Nephron progenitor cell (in vitro differentiated cells): ENCODE measurements around the gene LAMB3.

Experiments
- DNase-seq: peaks from one replicate; pipeline ENCODE4 v3.0.0; 2021
- H3K27ac Mint-ChIP-seq: 2 replicates; pipeline ENCODE4 v1.8.0; 2021; ENCODE audit warnings: mild to moderate bottlenecking, moderate library complexity, mixed read lengths
- H3K27me3 Mint-ChIP-seq: 2 replicates; pipeline ENCODE4 v1.8.0; 2021; ENCODE audit warnings: mild to moderate bottlenecking, low read depth, mixed read lengths; ENCODE audit not compliant: poor library complexity
- H3K36me3 Mint-ChIP-seq: 2 replicates; pipeline ENCODE4 v1.8.0; 2021; ENCODE audit warnings: low read depth, mixed read lengths
- H3K4me1 Mint-ChIP-seq: 2 replicates; pipeline ENCODE4 v1.8.0; 2021; ENCODE audit warnings: mixed read lengths
- H3K4me3 Mint-ChIP-seq: 2 replicates; pipeline ENCODE4 v1.8.0; 2021; ENCODE audit warnings: mild to moderate bottlenecking, moderate library complexity, mixed read lengths
- H3K9me3 Mint-ChIP-seq: 2 replicates; pipeline ENCODE4 v1.8.0; 2021; ENCODE audit warnings: mild to moderate bottlenecking, moderate library complexity, mixed read lengths
- TF ChIP-seq, protein P1 (sequence below): fragments of 200-600 bp; sonication (generic); IDR thresholded peaks from 2 replicates; pipeline ENCODE4 v1.5.0; 2021; ENCODE audit warnings: antibody characterized with exemption

LAMB3 gene

DNA sequence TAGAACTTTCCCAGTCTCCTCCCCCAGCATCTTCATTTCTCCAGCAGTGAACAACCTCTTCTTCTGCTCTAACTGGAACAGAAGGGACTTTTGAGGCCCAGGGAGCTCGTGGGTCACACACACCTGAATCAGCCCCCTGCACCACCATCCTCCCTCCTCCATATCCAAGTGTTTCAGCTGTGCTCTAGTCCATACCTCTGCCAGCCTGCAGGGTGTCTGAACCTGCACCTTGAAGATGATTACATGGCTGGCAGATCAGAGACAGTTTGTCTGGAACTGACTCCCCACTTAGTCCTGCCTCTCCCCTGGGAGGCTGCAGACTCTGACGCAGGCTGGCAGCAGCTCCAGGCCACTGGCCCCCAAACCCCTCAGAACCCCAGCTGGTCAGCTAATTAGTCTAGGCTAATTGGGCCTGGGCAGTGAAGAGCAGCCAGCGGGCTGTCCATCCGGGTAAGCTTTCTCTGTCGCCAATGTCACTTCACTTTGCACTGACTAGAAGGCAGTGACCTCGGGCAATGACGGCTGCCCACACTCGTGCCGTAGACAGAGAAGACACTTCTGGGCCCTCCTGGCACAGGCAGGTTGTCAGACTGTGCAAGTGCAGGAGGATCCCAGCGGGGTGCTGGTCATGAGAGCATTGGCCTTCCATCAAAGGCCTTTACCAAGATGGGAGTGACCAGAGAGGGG, 56.5 kb downstream of the LAMB3 start:
- Mint-ChIP-seq H3K9me3 (no peaks in the 10 kb centered on the region), H3K4me3 (no peak overlapping the region), H3K36me3 (no peaks in the 10 kb centered on the region), H3K27me3 (peaks cover 50% of the 10 kb centered on the region), H3K27ac (no peak overlapping the region), H3K4me1 (peaks cover 25% of the 10 kb centered on the region)
- no peak for DNase-seq
- TF ChIP-seq, protein P1, sequence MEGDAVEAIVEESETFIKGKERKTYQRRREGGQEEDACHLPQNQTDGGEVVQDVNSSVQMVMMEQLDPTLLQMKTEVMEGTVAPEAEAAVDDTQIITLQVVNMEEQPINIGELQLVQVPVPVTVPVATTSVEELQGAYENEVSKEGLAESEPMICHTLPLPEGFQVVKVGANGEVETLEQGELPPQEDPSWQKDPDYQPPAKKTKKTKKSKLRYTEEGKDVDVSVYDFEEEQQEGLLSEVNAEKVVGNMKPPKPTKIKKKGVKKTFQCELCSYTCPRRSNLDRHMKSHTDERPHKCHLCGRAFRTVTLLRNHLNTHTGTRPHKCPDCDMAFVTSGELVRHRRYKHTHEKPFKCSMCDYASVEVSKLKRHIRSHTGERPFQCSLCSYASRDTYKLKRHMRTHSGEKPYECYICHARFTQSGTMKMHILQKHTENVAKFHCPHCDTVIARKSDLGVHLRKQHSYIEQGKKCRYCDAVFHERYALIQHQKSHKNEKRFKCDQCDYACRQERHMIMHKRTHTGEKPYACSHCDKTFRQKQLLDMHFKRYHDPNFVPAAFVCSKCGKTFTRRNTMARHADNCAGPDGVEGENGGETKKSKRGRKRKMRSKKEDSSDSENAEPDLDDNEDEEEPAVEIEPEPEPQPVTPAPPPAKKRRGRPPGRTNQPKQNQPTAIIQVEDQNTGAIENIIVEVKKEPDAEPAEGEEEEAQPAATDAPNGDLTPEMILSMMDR: no peak

DNA sequence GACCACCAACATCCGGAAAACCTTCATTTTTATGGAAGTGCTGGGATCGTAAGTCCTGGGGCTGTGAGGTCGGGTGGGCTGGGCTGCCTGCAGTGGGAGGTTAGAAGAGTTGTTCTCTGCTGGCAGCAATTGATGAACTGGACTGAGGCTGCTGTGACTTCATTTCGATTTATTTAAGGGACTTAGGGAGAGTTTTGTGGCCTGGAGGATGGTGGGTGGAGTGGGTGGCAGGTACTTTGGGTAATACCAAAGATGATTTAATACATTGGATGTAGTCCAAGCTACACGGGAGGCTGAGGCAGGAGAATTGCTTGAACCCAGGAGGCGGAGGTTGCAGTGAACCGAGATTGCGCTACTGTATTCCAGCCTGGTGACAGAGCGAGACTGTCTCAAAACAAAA, 57.2 kb downstream of the LAMB3 start:
- TF ChIP-seq, protein P1: no peak
- DNase-seq: no peak
- no peaks in the 10 kb centered on the region for H3K9me3 Mint-ChIP-seq
- H3K36me3 Mint-ChIP-seq: no peaks in the 10 kb centered on the region
- H3K4me3 Mint-ChIP-seq: no peak overlapping the region
- H3K27ac Mint-ChIP-seq: peak overlapping the region; percentile 61
- peaks cover 30% of the 10 kb centered on the region for H3K4me1 Mint-ChIP-seq
- H3K27me3 Mint-ChIP-seq: peaks cover 47% of the 10 kb centered on the region

DNA sequence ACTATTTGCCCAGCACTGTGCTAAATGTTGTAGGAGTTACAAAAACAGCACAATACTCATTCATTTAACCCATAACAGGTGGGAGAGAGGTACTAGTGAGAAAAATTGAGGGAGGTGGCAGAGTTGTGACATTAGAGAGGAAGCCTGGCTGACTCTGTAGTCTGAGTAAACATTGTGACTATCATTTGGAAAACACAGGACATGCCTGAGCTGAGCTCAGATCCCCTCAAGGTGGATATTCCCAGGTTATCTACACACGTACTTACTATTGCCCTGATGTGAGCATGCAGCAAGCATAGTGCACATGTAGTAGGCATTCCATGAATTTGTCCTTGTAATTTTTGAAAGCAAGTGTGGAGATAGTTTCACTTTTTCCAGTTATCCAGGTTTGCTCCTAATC, 57.8 kb downstream of the LAMB3 start:
- Mint-ChIP-seq H3K4me3 (no peak overlapping the region), H3K4me1 (peaks cover 33% of the 10 kb centered on the region), H3K27me3 (peaks cover 41% of the 10 kb centered on the region), H3K36me3 (no peaks in the 10 kb centered on the region), H3K9me3 (no peaks in the 10 kb centered on the region), H3K27ac (no peak overlapping the region)
- no peak for DNase-seq
- TF ChIP-seq, protein P1: no peak

DNA sequence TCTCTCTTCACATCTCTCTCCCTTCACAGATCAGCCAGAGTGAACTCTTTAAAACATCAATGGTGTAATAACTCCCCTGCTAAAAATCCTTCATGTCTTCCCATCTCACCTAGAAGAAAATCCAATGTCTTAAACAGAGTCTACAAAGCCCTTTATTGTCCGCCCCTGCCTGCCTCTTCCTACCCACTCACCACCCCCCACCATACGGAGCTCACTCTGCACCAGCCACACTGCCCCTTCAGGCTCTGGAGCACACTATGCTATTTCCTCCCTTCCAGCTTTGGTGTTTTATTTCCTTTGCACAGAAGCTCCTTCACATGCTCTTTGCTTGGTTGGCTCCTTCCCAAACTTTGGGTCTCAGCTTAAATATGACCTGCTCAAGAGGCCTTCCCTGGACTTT, 58.5 kb downstream of the LAMB3 start:
- no peak overlapping the region for H3K4me3 Mint-ChIP-seq
- peaks cover 33% of the 10 kb centered on the region for H3K4me1 Mint-ChIP-seq
- no peaks in the 10 kb centered on the region for H3K36me3 Mint-ChIP-seq
- DNase-seq: no peak
- H3K9me3 Mint-ChIP-seq: no peaks in the 10 kb centered on the region
- H3K27ac Mint-ChIP-seq: peak overlapping the region; percentile 30
- TF ChIP-seq, protein P1: no peak
- peaks cover 40% of the 10 kb centered on the region for H3K27me3 Mint-ChIP-seq

DNA sequence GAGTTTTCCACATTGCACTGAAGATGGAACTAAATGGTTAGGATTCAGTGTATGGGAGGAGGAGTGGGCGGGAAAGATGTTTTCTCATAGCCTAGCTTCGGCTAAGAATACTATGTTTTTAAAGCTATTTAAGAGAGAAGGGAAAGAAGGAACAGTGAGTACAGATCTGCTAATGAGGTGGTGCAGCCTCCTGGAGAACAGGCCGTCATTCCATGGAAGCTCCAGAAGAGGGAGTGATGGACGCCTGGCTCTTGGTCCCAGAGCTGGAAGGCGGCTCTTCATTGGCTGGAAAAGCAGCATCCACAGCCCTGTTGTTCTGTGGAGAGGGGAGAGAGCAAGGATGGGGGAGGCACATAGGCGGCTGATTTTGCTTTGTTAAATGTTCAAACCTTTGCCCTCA, 61.8 kb downstream of the LAMB3 start:
- DNase-seq: no peak
- H3K9me3 Mint-ChIP-seq: no peaks in the 10 kb centered on the region
- no peak overlapping the region for H3K4me3 Mint-ChIP-seq
- peaks cover 37% of the 10 kb centered on the region for H3K27me3 Mint-ChIP-seq
- H3K27ac Mint-ChIP-seq: no peak overlapping the region
- TF ChIP-seq, protein P1: peak; percentile 42
- H3K36me3 Mint-ChIP-seq: no peaks in the 10 kb centered on the region
- peaks cover 36% of the 10 kb centered on the region for H3K4me1 Mint-ChIP-seq

DNA sequence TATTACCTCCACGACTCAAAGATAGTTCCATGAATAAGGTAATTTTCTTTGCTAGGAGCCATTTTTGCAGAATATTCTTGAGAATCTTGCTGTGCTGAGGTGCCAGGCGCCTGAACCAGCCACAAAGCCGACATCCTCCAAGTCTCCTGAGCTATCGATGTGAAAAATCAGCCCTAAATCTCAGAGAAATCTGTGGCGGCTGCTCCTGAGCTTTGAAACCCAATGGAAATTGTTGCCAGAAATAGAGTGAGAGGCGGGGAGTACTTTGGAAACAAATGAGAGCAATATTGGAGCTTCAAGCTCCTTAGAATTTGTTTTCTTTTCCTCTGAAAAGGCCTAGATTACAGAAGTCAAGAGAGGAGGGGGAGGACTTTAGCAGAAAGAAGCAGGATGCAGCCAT, 62.4 kb downstream of the LAMB3 start:
- TF ChIP-seq, protein P1: no peak
- no peak for DNase-seq
- no peaks in the 10 kb centered on the region for H3K9me3 Mint-ChIP-seq
- no peak overlapping the region for H3K4me3 Mint-ChIP-seq
- no peaks in the 10 kb centered on the region for H3K36me3 Mint-ChIP-seq
- H3K4me1 Mint-ChIP-seq: peaks cover 31% of the 10 kb centered on the region
- peaks cover 37% of the 10 kb centered on the region for H3K27me3 Mint-ChIP-seq
- no peak overlapping the region for H3K27ac Mint-ChIP-seq
